ENCODE results near the gene CARD14. TPM values are rescaled to one million over a fixed set of nuclear protein-coding genes. Genes with fewer than 3 reads are reported as not detected.

Gene CARD14
- total and polyA plus RNA-seq, 2 experiments from 2014 or later: 0.08 to 0.52 TPM

DNA sequence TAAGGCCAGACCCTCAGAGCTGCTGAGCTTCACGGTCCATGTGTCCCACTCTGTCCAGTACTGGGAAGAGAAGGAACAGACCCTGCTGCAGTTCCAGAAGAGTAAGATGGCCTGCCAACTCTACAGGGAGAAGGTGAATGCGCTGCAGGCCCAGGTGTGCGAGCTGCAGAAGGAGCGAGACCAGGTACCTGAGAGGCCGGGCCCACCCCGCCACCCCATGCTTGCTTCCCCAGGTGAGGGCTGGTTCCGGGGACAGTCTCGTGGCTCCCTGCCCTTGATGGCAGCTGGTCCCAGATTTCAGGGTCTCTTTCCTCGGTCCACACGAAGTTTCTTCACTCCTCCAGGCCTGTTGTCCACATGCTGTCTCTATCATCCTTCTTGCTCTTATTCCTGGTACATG, 20.9 kb downstream of the CARD14 start:
- Histone ChIP-seq H3K4me3 (no peak overlapping the region), H3K9me2 (ENCODE audit: insufficient read depth) (no peaks in the 10 kb centered on the region), H3K4me1 (ENCODE audit: insufficient read depth) (no peaks in the 10 kb centered on the region), H4K20me1 (replicated peaks; ENCODE audit: insufficient read depth) (no peaks in the 10 kb centered on the region), H3K27ac (ENCODE audit: low read depth) (no peak overlapping the region), H3K36me3 (ENCODE audit: insufficient read depth) (no peaks in the 10 kb centered on the region), H3K79me2 (replicated peaks; ENCODE audit: insufficient read depth) (no peaks in the 10 kb centered on the region), H3K27me3 (ENCODE audit: insufficient read depth) (no peaks in the 10 kb centered on the region), H3F3A (replicated peaks; ENCODE audit: low read depth) (0 out of 2 replicates have a peak, but pooled peaks cover 3% of the 10 kb centered on the region), H3K4me2 (no peak overlapping the region), H2AFZ (no peak overlapping the region)
- TF ChIP-seq NANOG (IDR thresholded peaks at IDR 0.05; ENCODE audit: borderline replicate concordance) (no peak), ZNF114 (CRISPR knock-in tag; IDR thresholded peaks at IDR 0.05) (no peak), EZH2phosphoT487 (IDR thresholded peaks at IDR 0.05; ENCODE audit: unreplicated experiment) (no peak), ZNF331 (CRISPR knock-in tag; IDR thresholded peaks at IDR 0.05; ENCODE audit: low read depth) (no peak), CREB1 (CRISPR knock-in tag; IDR thresholded peaks at IDR 0.05; ENCODE audit: low read depth) (no peak), STAT1 (IDR thresholded peaks at IDR 0.05; ENCODE audit: unreplicated experiment) (no peak), EZH2 (IDR thresholded peaks at IDR 0.05; ENCODE audit: low read depth, unreplicated experiment) (no peak)
- TF ChIP-seq, protein P1, sequence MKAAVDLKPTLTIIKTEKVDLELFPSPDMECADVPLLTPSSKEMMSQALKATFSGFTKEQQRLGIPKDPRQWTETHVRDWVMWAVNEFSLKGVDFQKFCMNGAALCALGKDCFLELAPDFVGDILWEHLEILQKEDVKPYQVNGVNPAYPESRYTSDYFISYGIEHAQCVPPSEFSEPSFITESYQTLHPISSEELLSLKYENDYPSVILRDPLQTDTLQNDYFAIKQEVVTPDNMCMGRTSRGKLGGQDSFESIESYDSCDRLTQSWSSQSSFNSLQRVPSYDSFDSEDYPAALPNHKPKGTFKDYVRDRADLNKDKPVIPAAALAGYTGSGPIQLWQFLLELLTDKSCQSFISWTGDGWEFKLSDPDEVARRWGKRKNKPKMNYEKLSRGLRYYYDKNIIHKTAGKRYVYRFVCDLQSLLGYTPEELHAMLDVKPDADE (IDR thresholded peaks at IDR 0.05): no peak
- TF ChIP-seq, protein P2, sequence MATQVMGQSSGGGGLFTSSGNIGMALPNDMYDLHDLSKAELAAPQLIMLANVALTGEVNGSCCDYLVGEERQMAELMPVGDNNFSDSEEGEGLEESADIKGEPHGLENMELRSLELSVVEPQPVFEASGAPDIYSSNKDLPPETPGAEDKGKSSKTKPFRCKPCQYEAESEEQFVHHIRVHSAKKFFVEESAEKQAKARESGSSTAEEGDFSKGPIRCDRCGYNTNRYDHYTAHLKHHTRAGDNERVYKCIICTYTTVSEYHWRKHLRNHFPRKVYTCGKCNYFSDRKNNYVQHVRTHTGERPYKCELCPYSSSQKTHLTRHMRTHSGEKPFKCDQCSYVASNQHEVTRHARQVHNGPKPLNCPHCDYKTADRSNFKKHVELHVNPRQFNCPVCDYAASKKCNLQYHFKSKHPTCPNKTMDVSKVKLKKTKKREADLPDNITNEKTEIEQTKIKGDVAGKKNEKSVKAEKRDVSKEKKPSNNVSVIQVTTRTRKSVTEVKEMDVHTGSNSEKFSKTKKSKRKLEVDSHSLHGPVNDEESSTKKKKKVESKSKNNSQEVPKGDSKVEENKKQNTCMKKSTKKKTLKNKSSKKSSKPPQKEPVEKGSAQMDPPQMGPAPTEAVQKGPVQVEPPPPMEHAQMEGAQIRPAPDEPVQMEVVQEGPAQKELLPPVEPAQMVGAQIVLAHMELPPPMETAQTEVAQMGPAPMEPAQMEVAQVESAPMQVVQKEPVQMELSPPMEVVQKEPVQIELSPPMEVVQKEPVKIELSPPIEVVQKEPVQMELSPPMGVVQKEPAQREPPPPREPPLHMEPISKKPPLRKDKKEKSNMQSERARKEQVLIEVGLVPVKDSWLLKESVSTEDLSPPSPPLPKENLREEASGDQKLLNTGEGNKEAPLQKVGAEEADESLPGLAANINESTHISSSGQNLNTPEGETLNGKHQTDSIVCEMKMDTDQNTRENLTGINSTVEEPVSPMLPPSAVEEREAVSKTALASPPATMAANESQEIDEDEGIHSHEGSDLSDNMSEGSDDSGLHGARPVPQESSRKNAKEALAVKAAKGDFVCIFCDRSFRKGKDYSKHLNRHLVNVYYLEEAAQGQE (IDR thresholded peaks at IDR 0.05; ENCODE audit: unreplicated experiment): no peak
- TF ChIP-seq, protein P3, sequence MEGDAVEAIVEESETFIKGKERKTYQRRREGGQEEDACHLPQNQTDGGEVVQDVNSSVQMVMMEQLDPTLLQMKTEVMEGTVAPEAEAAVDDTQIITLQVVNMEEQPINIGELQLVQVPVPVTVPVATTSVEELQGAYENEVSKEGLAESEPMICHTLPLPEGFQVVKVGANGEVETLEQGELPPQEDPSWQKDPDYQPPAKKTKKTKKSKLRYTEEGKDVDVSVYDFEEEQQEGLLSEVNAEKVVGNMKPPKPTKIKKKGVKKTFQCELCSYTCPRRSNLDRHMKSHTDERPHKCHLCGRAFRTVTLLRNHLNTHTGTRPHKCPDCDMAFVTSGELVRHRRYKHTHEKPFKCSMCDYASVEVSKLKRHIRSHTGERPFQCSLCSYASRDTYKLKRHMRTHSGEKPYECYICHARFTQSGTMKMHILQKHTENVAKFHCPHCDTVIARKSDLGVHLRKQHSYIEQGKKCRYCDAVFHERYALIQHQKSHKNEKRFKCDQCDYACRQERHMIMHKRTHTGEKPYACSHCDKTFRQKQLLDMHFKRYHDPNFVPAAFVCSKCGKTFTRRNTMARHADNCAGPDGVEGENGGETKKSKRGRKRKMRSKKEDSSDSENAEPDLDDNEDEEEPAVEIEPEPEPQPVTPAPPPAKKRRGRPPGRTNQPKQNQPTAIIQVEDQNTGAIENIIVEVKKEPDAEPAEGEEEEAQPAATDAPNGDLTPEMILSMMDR (conservative IDR thresholded peaks at IDR 0.05; ENCODE audit: low read depth in 2 of 2): no peak
- no peaks in the 10 kb centered on the region for H3K36me3 Mint-ChIP-seq (ENCODE audit: low read depth)
- no peak overlapping the region; the same call in 2 of the 3 replicates for H3K4me3 Mint-ChIP-seq
- no peaks in the 10 kb centered on the region for H3K9me3 Mint-ChIP-seq
- H3K4me1 Mint-ChIP-seq: peaks cover 2% of the 10 kb centered on the region; the same call in 2 of the 3 replicates
- H3K27ac Mint-ChIP-seq: no peak overlapping the region
- ATAC-seq (no peak), DNase-seq (ENCODE audit: low spot score) (no peak)
- H3K27me3 Mint-ChIP-seq (ENCODE audit: insufficient read depth, low read depth, poor library complexity): peaks cover 16% of the 10 kb centered on the region
